Trophoblast cell (in vitro differentiated cells and primary cell): ENCODE results near the gene ZNF414.
"Not testable (repeated sequence)": the region's sequence is repeated elsewhere in the genome, so short reads cannot be mapped to it uniquely, and the experiment has no call there.

ENCODE experiments used
- DNase-seq, 2 donors: peaks; one replicate each; pipeline ENCODE4 v3.0.0-alpha.2; 2016
- H2AFZ ChIP-seq: 2 replicates; pipeline ENCODE4 v1.6.1; 2013; ENCODE audit warnings: low read length, moderate library complexity, mild to moderate bottlenecking; ENCODE audit not compliant: insufficient read depth, poor library complexity
- H2AK5ac ChIP-seq: 2 replicates; pipeline ENCODE4 v1.6.1; 2013; ENCODE audit warnings: mild to moderate bottlenecking, low read length
- H2BK120ac ChIP-seq: 2 replicates; pipeline ENCODE4 v1.6.1; 2013; ENCODE audit warnings: low read length, mild to moderate bottlenecking, moderate library complexity; ENCODE audit not compliant: insufficient read depth, poor library complexity
- H2BK12ac ChIP-seq: 2 replicates; pipeline ENCODE4 v1.6.1; 2013; ENCODE audit warnings: mild to moderate bottlenecking, low read length, moderate library complexity
- H2BK5ac ChIP-seq: 2 replicates; pipeline ENCODE4 v1.6.1; 2013; ENCODE audit warnings: low read length, low read depth, moderate library complexity, mild to moderate bottlenecking; ENCODE audit not compliant: poor library complexity
- H3K14ac ChIP-seq: 2 replicates; pipeline ENCODE4 v1.6.1; 2013; ENCODE audit warnings: mild to moderate bottlenecking, low read length
- H3K18ac ChIP-seq: 2 replicates; pipeline ENCODE4 v1.6.1; 2013; ENCODE audit warnings: mild to moderate bottlenecking, low read length
- H3K23ac ChIP-seq: 2 replicates; pipeline ENCODE4 v1.6.1; 2013; ENCODE audit warnings: low read length
- H3K27ac ChIP-seq: 2 replicates; pipeline ENCODE4 v1.5.1; 2013; ENCODE audit warnings: low read depth, mild to moderate bottlenecking, inconsistent platforms, low read length, moderate library complexity
- H3K27me3 ChIP-seq: 2 replicates; pipeline ENCODE4 v1.6.1; 2013; ENCODE audit warnings: inconsistent platforms, mild to moderate bottlenecking, low read length, moderate library complexity; ENCODE audit not compliant: insufficient read depth
- H3K36me3 ChIP-seq, 2 experiments: 1 replicate in 1 of 2; 2 replicates in 1 of 2; pipeline ENCODE4 v1.6.1; 2013; ENCODE audit warnings: low read length in 2 of 2, mild to moderate bottlenecking in 2 of 2, moderate library complexity in 1 of 2; ENCODE audit not compliant: insufficient read depth in 2 of 2, control insufficient read depth in 1 of 2
- H3K4ac ChIP-seq: 2 replicates; pipeline ENCODE4 v1.6.1; 2013; ENCODE audit warnings: low read depth, mild to moderate bottlenecking, low read length, moderate library complexity
- H3K4me1 ChIP-seq, 2 experiments: 1 replicate in 1 of 2; 2 replicates in 1 of 2; pipeline ENCODE4 v1.6.1; 2013; ENCODE audit warnings: low read length in 2 of 2, mild to moderate bottlenecking in 2 of 2, moderate library complexity in 1 of 2; ENCODE audit not compliant: insufficient read depth in 2 of 2, control insufficient read depth in 1 of 2
- H3K4me2 ChIP-seq: 2 replicates; pipeline ENCODE4 v1.6.1; 2013; ENCODE audit warnings: inconsistent platforms, mild to moderate bottlenecking, low read length, moderate library complexity
- H3K4me3 ChIP-seq: 2 replicates; pipeline ENCODE4 v1.5.1; 2013; ENCODE audit warnings: mild to moderate bottlenecking, low read depth, low read length, inconsistent platforms
- H3K79me1 ChIP-seq: one replicate; pipeline ENCODE4 v1.6.1; 2013; ENCODE audit warnings: low read length
- H3K79me2 ChIP-seq: 2 replicates; pipeline ENCODE4 v1.6.1; 2013; ENCODE audit warnings: low read length, mild to moderate bottlenecking; ENCODE audit not compliant: control insufficient read depth, insufficient read depth, poor library complexity
- H3K9ac ChIP-seq: 2 replicates; pipeline ENCODE4 v1.6.1; 2013; ENCODE audit warnings: mild to moderate bottlenecking, low read length
- H3K9me3 ChIP-seq: 2 replicates; pipeline ENCODE4 v1.6.1; 2013; ENCODE audit warnings: low read depth, mild to moderate bottlenecking, control low read depth, inconsistent platforms, low read length; ENCODE audit not compliant: insufficient read depth
- H4K12ac ChIP-seq: 2 replicates; pipeline ENCODE4 v1.6.1; 2013; ENCODE audit warnings: low read depth, mild to moderate bottlenecking, low read length, moderate library complexity
- H4K8ac ChIP-seq: 2 replicates; pipeline ENCODE4 v1.6.1; 2013; ENCODE audit warnings: low read depth, mild to moderate bottlenecking, low read length, moderate library complexity
- H4K91ac ChIP-seq: one replicate; pipeline ENCODE4 v1.6.1; 2013; ENCODE audit warnings: low read depth, mild to moderate bottlenecking, low read length, moderate library complexity
- WGBS: extraction: QIAGEN DNeasy Blood & Tissue Kit; methylation state at CpG from one replicate; pipeline ENCODE4 v1.1.7; 2013; ENCODE audit warnings: missing lambda C conversion rate; ENCODE audit not compliant: insufficient read length, insufficient coverage; ENCODE audit errors: extremely low coverage; 5-methylcytosine and 5-hydroxymethylcytosine counted together

The ZNF414 gene

GRCh38 chr19:8553729-8554128, 39.8 kb upstream of the ZNF414 start:
- not testable (repeated sequence) for H3K14ac ChIP-seq, H2AFZ ChIP-seq, H3K23ac ChIP-seq, H3K79me2 ChIP-seq, H3K27me3 ChIP-seq, H2BK5ac ChIP-seq, H4K8ac ChIP-seq, H2AK5ac ChIP-seq, H3K4me3 ChIP-seq, H3K9me3 ChIP-seq, H3K27ac ChIP-seq, H3K4me2 ChIP-seq, H3K4ac ChIP-seq, H4K91ac ChIP-seq, H3K9ac ChIP-seq, H3K4me1 ChIP-seq, DNase-seq, H3K18ac ChIP-seq, H2BK120ac ChIP-seq, H3K79me1 ChIP-seq, H2BK12ac ChIP-seq, H4K12ac ChIP-seq, H3K36me3 ChIP-seq
- no CpG with 5 or more reads among the region's 7 CpGs for WGBS

- WGBS, result no CpG with 5 or more reads among the region's 10 CpGs
- H4K8ac ChIP-seq, result no peak overlapping the region
- peak; percentile 42 to 74 for DNase-seq
- H3K9ac ChIP-seq, result no peak overlapping the region
- H2BK120ac ChIP-seq, result no peak overlapping the region
- H2AFZ ChIP-seq, result no peak overlapping the region
- H3K14ac ChIP-seq, result no peak overlapping the region
- H3K27ac ChIP-seq, result no peak overlapping the region
- H2BK5ac ChIP-seq, result no peak overlapping the region
- peaks cover 2 to 3% of the 10 kb centered on the region in 2 experiments for H3K36me3 ChIP-seq
- no peak overlapping the region for H3K4me3 ChIP-seq
- no peaks in the 10 kb centered on the region for H3K79me1 ChIP-seq
- H3K4ac ChIP-seq, result no peak overlapping the region
- peaks cover 8% of the 10 kb centered on the region for H3K9me3 ChIP-seq
- no peak overlapping the region for H4K12ac ChIP-seq
- no peaks in the 10 kb centered on the region for H3K27me3 ChIP-seq
- H3K79me2 ChIP-seq, result no peaks in the 10 kb centered on the region
- H3K18ac ChIP-seq, result no peak overlapping the region
- H3K4me1 ChIP-seq, result peaks cover 4 to 5% of the 10 kb centered on the region in 2 experiments
- no peak overlapping the region for H3K23ac ChIP-seq
- no peak overlapping the region for H3K4me2 ChIP-seq
- H2AK5ac ChIP-seq, result no peak overlapping the region
- H2BK12ac ChIP-seq, result no peak overlapping the region
- H4K91ac ChIP-seq, result no peak overlapping the region
Measured at GRCh38 chr19:8552810-8553209, 38.8 kb upstream of the ZNF414 start.

- no peaks in the 10 kb centered on the region for H3K79me1 ChIP-seq
- no peak overlapping the region for H3K4me3 ChIP-seq
Measured at GRCh38 chr19:8550070-8550469, 36.1 kb upstream of the ZNF414 start.

GRCh38 chr19:8545743-8546142, 31.8 kb upstream of the ZNF414 start:
- no peak overlapping the region for H2BK12ac ChIP-seq
- no peaks in the 10 kb centered on the region for H3K79me1 ChIP-seq
- H4K91ac ChIP-seq, result no peak overlapping the region
- H3K23ac ChIP-seq, result no peak overlapping the region
- no peak for DNase-seq
- H2AK5ac ChIP-seq, result no peak overlapping the region
- H3K27me3 ChIP-seq, result no peaks in the 10 kb centered on the region
- H3K27ac ChIP-seq, result no peak overlapping the region
- H4K12ac ChIP-seq, result no peak overlapping the region
- no peak overlapping the region for H2AFZ ChIP-seq
- no peak overlapping the region for H3K4ac ChIP-seq
- no peak overlapping the region for H3K18ac ChIP-seq
- no peak overlapping the region for H3K4me3 ChIP-seq
- H3K9ac ChIP-seq, result no peak overlapping the region
- WGBS, result no CpG with 5 or more reads among the region's 8 CpGs
- peaks cover 5% of the 10 kb centered on the region for H3K9me3 ChIP-seq
- H3K4me1 ChIP-seq, result no peaks in the 10 kb centered on the region
- no peaks in the 10 kb centered on the region for H3K79me2 ChIP-seq
- H2BK5ac ChIP-seq, result no peak overlapping the region
- H4K8ac ChIP-seq, result no peak overlapping the region
- no peak overlapping the region for H3K4me2 ChIP-seq
- H2BK120ac ChIP-seq, result no peak overlapping the region
- H3K14ac ChIP-seq, result no peak overlapping the region
- peaks cover 3 to 5% of the 10 kb centered on the region in 2 experiments for H3K36me3 ChIP-seq

More at GRCh38 chr19:8550070-8550469, 36.1 kb upstream of the ZNF414 start:
- Histone ChIP-seq H3K23ac (no peak overlapping the region), H4K12ac (no peak overlapping the region), H3K27me3 (no peaks in the 10 kb centered on the region), H2BK5ac (no peak overlapping the region), H2BK120ac (no peak overlapping the region), H4K8ac (no peak overlapping the region), H2AFZ (no peak overlapping the region), H3K79me2 (no peaks in the 10 kb centered on the region), H3K9me3 (peaks cover 8% of the 10 kb centered on the region), H3K14ac (no peak overlapping the region), H3K27ac (no peak overlapping the region), H3K9ac (no peak overlapping the region), H3K18ac (no peak overlapping the region), H3K4me1 (no peaks in the 10 kb centered on the region), H3K4ac (no peak overlapping the region), H4K91ac (no peak overlapping the region), H2AK5ac (no peak overlapping the region), H3K36me3 (peaks cover 3 to 5% of the 10 kb centered on the region in 2 experiments), H2BK12ac (no peak overlapping the region), H3K4me2 (no peak overlapping the region)
- whole genome bisulfite sequencing, result no CpG with 5 or more reads among the region's 15 CpGs
- no peak for DNase-seq
